BJ (cell line): Measurements from ENCODE around the gene GTPBP6. TPM values are rescaled to one million over a fixed set of nuclear protein-coding genes. Genes with fewer than 3 reads are reported as not detected.
A peak's percentile ranks its signal among the peaks of the same experiment; 100 is the strongest.
"Not testable (repeated sequence)": the region's sequence is repeated elsewhere in the genome, so short reads cannot be mapped to it uniquely, and the experiment has no call there.

ENCODE experiments used
- CTCF ChIA-PET: fragments of 350-600 bp; formaldehyde crosslinking; extraction: SDS; loops from one replicate; lab custom pipeline; 2021; ENCODE audit warnings: antibody characterized with exemption, inconsistent platforms; lab: Yijun Ruan, JAX
- POLR2A ChIA-PET: fragments of 300-600 bp; sonication (Branson Sonifier 250); formaldehyde crosslinking; extraction: SDS; loops from one replicate; lab custom pipeline; 2021; ENCODE audit warnings: antibody characterized with exemption; lab: Charles Lee
- DNase-seq: peaks from one replicate; pipeline ENCODE4 v3.0.0-alpha.2; 2011; ENCODE audit warnings: low read depth
- H3K27me3 ChIP-seq: 2 replicates; pipeline ENCODE4 v1.6.0; 2011; ENCODE audit warnings: low read length; ENCODE audit not compliant: control insufficient read depth, insufficient read depth
- H3K36me3 ChIP-seq: 2 replicates; pipeline ENCODE4 v1.5.1; 2011; ENCODE audit warnings: low read length; ENCODE audit not compliant: control insufficient read depth, insufficient read depth
- H3K4me3 ChIP-seq: 2 replicates; pipeline ENCODE4 v1.5.1; 2011; ENCODE audit warnings: low read depth, mild to moderate bottlenecking, control low read depth, low read length
- polyA plus RNA-seq: library from polyadenylated mRNA; depleted of rRNA; stranded (reverse); fragments of >200 nt; gene quantifications from 2 replicates; pipeline ENCODE4 v1.2.3, GENCODE V29; 2011
- TF ChIP-seq, protein P1 (sequence below): IDR thresholded peaks from 2 replicates; pipeline ENCODE4 v1.5.1; 2011; ENCODE audit warnings: low read depth, mild to moderate bottlenecking, control low read depth, inconsistent platforms, low read length, moderate library complexity; ENCODE audit not compliant: insufficient read depth

Gene GTPBP6
- polyA plus RNA-seq, 1 experiment: 29.2 TPM

GRCh38 chrX:324664-325063 lies 6.1 kb upstream of the GTPBP6 start:
- H3K36me3 ChIP-seq, DNase-seq, CTCF ChIA-PET, H3K4me3 ChIP-seq, POLR2A ChIA-PET, H3K27me3 ChIP-seq: not testable (repeated sequence)
- TF ChIP-seq, protein P1, sequence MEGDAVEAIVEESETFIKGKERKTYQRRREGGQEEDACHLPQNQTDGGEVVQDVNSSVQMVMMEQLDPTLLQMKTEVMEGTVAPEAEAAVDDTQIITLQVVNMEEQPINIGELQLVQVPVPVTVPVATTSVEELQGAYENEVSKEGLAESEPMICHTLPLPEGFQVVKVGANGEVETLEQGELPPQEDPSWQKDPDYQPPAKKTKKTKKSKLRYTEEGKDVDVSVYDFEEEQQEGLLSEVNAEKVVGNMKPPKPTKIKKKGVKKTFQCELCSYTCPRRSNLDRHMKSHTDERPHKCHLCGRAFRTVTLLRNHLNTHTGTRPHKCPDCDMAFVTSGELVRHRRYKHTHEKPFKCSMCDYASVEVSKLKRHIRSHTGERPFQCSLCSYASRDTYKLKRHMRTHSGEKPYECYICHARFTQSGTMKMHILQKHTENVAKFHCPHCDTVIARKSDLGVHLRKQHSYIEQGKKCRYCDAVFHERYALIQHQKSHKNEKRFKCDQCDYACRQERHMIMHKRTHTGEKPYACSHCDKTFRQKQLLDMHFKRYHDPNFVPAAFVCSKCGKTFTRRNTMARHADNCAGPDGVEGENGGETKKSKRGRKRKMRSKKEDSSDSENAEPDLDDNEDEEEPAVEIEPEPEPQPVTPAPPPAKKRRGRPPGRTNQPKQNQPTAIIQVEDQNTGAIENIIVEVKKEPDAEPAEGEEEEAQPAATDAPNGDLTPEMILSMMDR: peak; percentile 41

GRCh38 chrX:323721-324628 lies 5.4 kb upstream of the GTPBP6 start:
- no peak overlapping the region for H3K4me3 ChIP-seq
- ChIA-PET POLR2A (no interaction called here), CTCF (no interaction called here)
- no peaks in the 10 kb centered on the region for H3K36me3 ChIP-seq
- H3K27me3 ChIP-seq: no peaks in the 10 kb centered on the region
- TF ChIP-seq, protein P1: peak; percentile 30; the same call in 1 of the 2 replicates
- DNase-seq: no peak

GRCh38 chrX:320126-320783 lies 1.7 kb upstream of the GTPBP6 start:
- ChIA-PET POLR2A (no interaction called here), CTCF (no interaction called here)
- no peaks in the 10 kb centered on the region for H3K27me3 ChIP-seq
- DNase-seq: no peak
- TF ChIP-seq, protein P1: no peak
- peak overlapping the region; percentile 97 for H3K4me3 ChIP-seq
- peaks cover 2% of the 10 kb centered on the region for H3K36me3 ChIP-seq

GRCh38 chrX:319579-320125 lies 1.1 kb upstream of the GTPBP6 start:
- DNase-seq: no peak
- Histone ChIP-seq H3K36me3 (peaks cover 6% of the 10 kb centered on the region), H3K4me3 (peak overlapping the region; percentile 97), H3K27me3 (no peaks in the 10 kb centered on the region)
- ChIA-PET POLR2A (no interaction called here), CTCF (no interaction called here)
- TF ChIP-seq, protein P1: no peak
